VCaP (cell line): ENCODE results near the gene SLC25A29.
A peak's percentile ranks its signal among the peaks of the same experiment; 100 is the strongest.

Experiments used
- H3K27ac ChIP-seq: fragments of 450-650 bp; 2 replicates; pipeline ENCODE4 v1.5.1; 2017
- CTCF ChIP-seq: fragments of 450-650 bp; conservative IDR thresholded peaks from 2 replicates; pipeline ENCODE4 v1.5.1; 2017; ENCODE audit warnings: mild to moderate bottlenecking, moderate library complexity

Gene SLC25A29

GRCh38 chr14:100287202-100287997 is 18.8 kb downstream of the SLC25A29 start:
- no peak overlapping the region for H3K27ac ChIP-seq
- no peak for TF ChIP-seq CTCF

GRCh38 chr14:100286484-100287191 is 19.6 kb downstream of the SLC25A29 start:
- peak overlapping the region; percentile 93; the same call in 1 of the 2 replicates for H3K27ac ChIP-seq
- TF ChIP-seq CTCF, result no peak

- TF ChIP-seq CTCF, result no peak
- H3K27ac ChIP-seq, result peak overlapping the region; percentile 93
These were observed 20.3 kb downstream of the SLC25A29 start for GRCh38 chr14:100285913-100286400.

- H3K27ac ChIP-seq, result peak overlapping the region; percentile 93
- peak; percentile 88 for TF ChIP-seq CTCF
These were observed 21.0 kb downstream of the SLC25A29 start for GRCh38 chr14:100285021-100285912.

GRCh38 chr14:100283984-100284881 is 22.0 kb downstream of the SLC25A29 start:
- H3K27ac ChIP-seq, result peak overlapping the region; percentile 93
- no peak for TF ChIP-seq CTCF

GRCh38 chr14:100283436-100283835 is 22.8 kb downstream of the SLC25A29 start:
- H3K27ac ChIP-seq, result peak overlapping the region; percentile 93

- no peak for TF ChIP-seq CTCF
- H3K27ac ChIP-seq, result peak overlapping the region; percentile 93
These were observed 23.4 kb downstream of the SLC25A29 start for GRCh38 chr14:100282766-100283419.
